PC-9 (cell line): ENCODE measurements around the gene CLCF1. TPM values are rescaled to one million over a fixed set of nuclear protein-coding genes. Genes with fewer than 3 reads are reported as not detected.

Experiments used
- BruUV-seq: library from RNA; stranded (reverse); fragments of 400-500 nt; replicated peaks from 2 replicates; lab custom pipeline; 2021; lab: Mats Ljungman, UMichigan
- CTCF ChIA-PET: fragments of 300-600 bp; sonication (Branson Sonifier 250); formaldehyde crosslinking; loops from one replicate; lab custom pipeline; 2022; ENCODE audit warnings: antibody characterized with exemption; lab: Charles Lee
- POLR2A ChIA-PET: fragments of 300-600 bp; sonication (Branson Sonifier 250); formaldehyde crosslinking; loops from one replicate; lab custom pipeline; 2022; ENCODE audit warnings: antibody characterized with exemption; ENCODE audit not compliant: unreplicated experiment; lab: Charles Lee
- DNase-seq, 2 experiments: peaks; one replicate each; pipeline versions ENCODE4 v3.0.0 to v3.0.0-alpha.2; 2015 to 2022; ENCODE audit warnings: mixed read lengths in 1 of 2
- H2AFZ ChIP-seq: fragments of 200-600 bp; sonication (generic); 2 replicates; pipeline ENCODE4 v1.8.1; 2017; ENCODE audit warnings: antibody characterized with exemption
- H3F3A ChIP-seq: fragments of 200-600 bp; sonication (generic); 2 replicates; pipeline ENCODE4 v1.8.1; 2017; ENCODE audit warnings: antibody characterized with exemption, mild to moderate bottlenecking, low read depth; ENCODE audit not compliant: insufficient read depth
- H3K27ac ChIP-seq: fragments of 200-600 bp; sonication (generic); 2 replicates; pipeline ENCODE4 v1.6.1; 2016; ENCODE audit warnings: mixed run types
- H3K27me3 ChIP-seq: fragments of 200-600 bp; sonication (generic); 2 replicates; pipeline ENCODE4 v1.6.1; 2016; ENCODE audit warnings: low read depth, mixed run types; ENCODE audit not compliant: insufficient read depth
- H3K36me3 ChIP-seq: fragments of 200-600 bp; sonication (generic); 2 replicates; pipeline ENCODE4 v1.6.1; 2016; ENCODE audit warnings: low read depth, mixed run types
- H3K4me1 ChIP-seq: fragments of 200-600 bp; sonication (generic); replicated peaks from 2 replicates; pipeline ENCODE4 v1.6.1; 2016; ENCODE audit warnings: mixed run types; ENCODE audit not compliant: insufficient read depth
- H3K4me2 ChIP-seq: fragments of 200-600 bp; sonication (generic); 2 replicates; pipeline ENCODE4 v1.6.1; 2017; ENCODE audit warnings: mixed run types
- H3K4me3 ChIP-seq: fragments of 200-600 bp; sonication (generic); 2 replicates; pipeline ENCODE4 v1.6.1; 2016; ENCODE audit warnings: mixed run types
- H3K79me2 ChIP-seq: fragments of 200-600 bp; sonication (generic); 2 replicates; pipeline ENCODE4 v1.6.1; 2017; ENCODE audit warnings: low read depth, mixed run types
- H3K9me2 ChIP-seq: fragments of 200-600 bp; sonication (generic); 2 replicates; pipeline ENCODE4 v1.8.1; 2017; ENCODE audit warnings: mild to moderate bottlenecking; ENCODE audit not compliant: insufficient read depth
- H3K9me3 ChIP-seq: fragments of 200-600 bp; sonication (generic); 2 replicates; pipeline ENCODE4 v1.8.1; 2016; ENCODE audit warnings: low read depth; ENCODE audit not compliant: insufficient read depth
- H4K20me1 ChIP-seq: fragments of 200-600 bp; sonication (generic); 2 replicates; pipeline ENCODE4 v1.8.1; 2017; ENCODE audit not compliant: insufficient read depth
- EZH2 ChIP-seq: fragments of 200-600 bp; sonication (generic); IDR thresholded peaks from 2 replicates; pipeline ENCODE4 v1.8.0; 2017; ENCODE audit warnings: antibody characterized with exemption, low read depth
- intact Hi-C: fragments of 100-400 bp; cut with micrococcal nuclease; formaldehyde crosslinking; loops from one replicate; pipeline ENCODE4 v1.10.0; 2022; ENCODE audit not compliant: unreplicated experiment
- total RNA-seq: library from RNA; stranded (reverse); gene quantifications from 2 replicates; pipeline ENCODE4 v1.2.3, GENCODE V29; 2021
- TF ChIP-seq, protein P1 (sequence below): fragments of 200-600 bp; sonication (generic); conservative IDR thresholded peaks from 2 replicates; pipeline ENCODE4 v1.6.1; 2017; ENCODE audit warnings: mixed run types, antibody characterized with exemption, mild to moderate bottlenecking, moderate library complexity

Gene CLCF1
- total RNA-seq, 1 experiment from 2014 or later: 17.0 TPM

GRCh38 chr11:67314218-67314617 lies 59.2 kb downstream of the CLCF1 start:
- H3K9me2 ChIP-seq: no peaks in the 10 kb centered on the region
- peaks cover 61% of the 10 kb centered on the region for H3F3A ChIP-seq
- no TSS peak for BruUV-seq
- TF ChIP-seq, protein P1, sequence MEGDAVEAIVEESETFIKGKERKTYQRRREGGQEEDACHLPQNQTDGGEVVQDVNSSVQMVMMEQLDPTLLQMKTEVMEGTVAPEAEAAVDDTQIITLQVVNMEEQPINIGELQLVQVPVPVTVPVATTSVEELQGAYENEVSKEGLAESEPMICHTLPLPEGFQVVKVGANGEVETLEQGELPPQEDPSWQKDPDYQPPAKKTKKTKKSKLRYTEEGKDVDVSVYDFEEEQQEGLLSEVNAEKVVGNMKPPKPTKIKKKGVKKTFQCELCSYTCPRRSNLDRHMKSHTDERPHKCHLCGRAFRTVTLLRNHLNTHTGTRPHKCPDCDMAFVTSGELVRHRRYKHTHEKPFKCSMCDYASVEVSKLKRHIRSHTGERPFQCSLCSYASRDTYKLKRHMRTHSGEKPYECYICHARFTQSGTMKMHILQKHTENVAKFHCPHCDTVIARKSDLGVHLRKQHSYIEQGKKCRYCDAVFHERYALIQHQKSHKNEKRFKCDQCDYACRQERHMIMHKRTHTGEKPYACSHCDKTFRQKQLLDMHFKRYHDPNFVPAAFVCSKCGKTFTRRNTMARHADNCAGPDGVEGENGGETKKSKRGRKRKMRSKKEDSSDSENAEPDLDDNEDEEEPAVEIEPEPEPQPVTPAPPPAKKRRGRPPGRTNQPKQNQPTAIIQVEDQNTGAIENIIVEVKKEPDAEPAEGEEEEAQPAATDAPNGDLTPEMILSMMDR: no peak
- TF ChIP-seq EZH2: no peak
- CTCF ChIA-PET: interaction anchor here (0.8 kb wide), 1 partner anchor 52 kb away, joined by 4 read pairs; no protein-coding TSS in a partner anchor
- H3K27me3 ChIP-seq: no peaks in the 10 kb centered on the region
- H3K4me3 ChIP-seq: no peak overlapping the region
- peaks cover 65% of the 10 kb centered on the region for H3K4me1 ChIP-seq
- POLR2A ChIA-PET: no interaction called here
- no peak for DNase-seq
- no peak overlapping the region for H2AFZ ChIP-seq
- no peaks in the 10 kb centered on the region for H4K20me1 ChIP-seq
- intact Hi-C loops: loop anchor here (10.0 kb wide), 1 partner anchor 359 kb away; the partner anchor contains the start of gene PC
- no peak overlapping the region for H3K27ac ChIP-seq
- no peak overlapping the region for H3K4me2 ChIP-seq
- peaks cover 13% of the 10 kb centered on the region for H3K79me2 ChIP-seq
- H3K9me3 ChIP-seq: no peaks in the 10 kb centered on the region
- 0 out of 2 replicates have a peak, but pooled peaks cover 5% of the 10 kb centered on the region for H3K36me3 ChIP-seq

Other genes starting within 250 kb of the CLCF1 start
- 76.7 and 102 TPM in 2 replicates for gene GRK2, start 107.1 kb downstream of the CLCF1 start, total RNA-seq
- 79.6 and 93.2 TPM in 2 replicates for gene ANKRD13D, start 84.3 kb downstream of the CLCF1 start, total RNA-seq
- 97.8 and 124 TPM in 2 replicates for gene SSH3, start 70.1 kb downstream of the CLCF1 start, total RNA-seq
- gene POLD4, start 20.1 kb downstream of the CLCF1 start, total RNA-seq: 67.1 and 83.7 TPM in 2 replicates
- gene RAD9A, start 18.4 kb upstream of the CLCF1 start, total RNA-seq: 62.8 and 79.8 TPM in 2 replicates
- 306 and 351 TPM in 2 replicates for gene PPP1CA, start 28.3 kb upstream of the CLCF1 start, total RNA-seq
- gene TBC1D10C, start 30.5 kb upstream of the CLCF1 start, total RNA-seq: 0.58 TPM in 1 of 2 replicates, not detected in the other
- 0.15 and 0.35 TPM in 2 replicates for gene CARNS1, start 42.1 kb upstream of the CLCF1 start, total RNA-seq
- gene RPS6KB2, start 54.9 kb upstream of the CLCF1 start, total RNA-seq: 52.0 and 54.0 TPM in 2 replicates
- 1.2 and 1.3 TPM in 2 replicates for gene PTPRCAP, start 64.1 kb upstream of the CLCF1 start, total RNA-seq
- 129 and 161 TPM in 2 replicates for gene CORO1B, start 69.9 kb upstream of the CLCF1 start, total RNA-seq
- gene GPR152, start 79.1 kb upstream of the CLCF1 start, total RNA-seq: not detected in 2 replicates
- 2.0 and 2.5 TPM in 2 replicates for gene CABP4, start 81.8 kb upstream of the CLCF1 start, total RNA-seq
- gene TMEM134, start 95.7 kb upstream of the CLCF1 start, total RNA-seq: 85.7 and 125 TPM in 2 replicates
- 95.3 and 125 TPM in 2 replicates for gene AIP, start 109.4 kb upstream of the CLCF1 start, total RNA-seq
- 84.0 and 116 TPM in 2 replicates for gene PITPNM1, start 131.8 kb upstream of the CLCF1 start, total RNA-seq
- 80.0 and 89.3 TPM in 2 replicates for gene CDK2AP2, start 134.6 kb upstream of the CLCF1 start, total RNA-seq
- not detected in 2 replicates for gene CABP2, start 149.8 kb upstream of the CLCF1 start, total RNA-seq
- gene GSTP1, start 210.2 kb upstream of the CLCF1 start, total RNA-seq: 2,063 and 2,645 TPM in 2 replicates
- gene NDUFV1, start 233.3 kb upstream of the CLCF1 start, total RNA-seq: 321 and 463 TPM in 2 replicates